ENCODE results near the gene SMARCD1.

SMARCD1 gene

DNA sequence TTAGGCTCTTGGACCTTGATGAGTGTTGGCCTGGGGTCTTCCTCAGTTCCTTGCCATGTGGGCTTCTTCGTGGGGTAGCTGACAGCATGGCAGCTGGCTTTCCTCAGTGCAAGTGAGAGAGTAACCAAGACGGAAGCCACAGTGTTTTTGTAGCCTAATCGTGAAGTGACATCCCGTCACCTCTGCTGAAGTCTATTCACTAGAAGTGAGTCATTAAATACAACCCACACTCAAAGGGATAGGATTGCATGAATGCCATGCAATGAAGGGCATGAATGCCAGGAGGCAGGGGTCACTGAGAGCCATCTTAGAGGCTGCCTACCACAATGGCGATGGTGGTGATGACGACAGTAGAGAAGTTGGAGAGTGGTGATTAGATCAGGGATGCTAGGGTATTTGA is 41.3 kb upstream of the SMARCD1 start:
- Histone ChIP-seq H3K23ac (ENCODE audit: low read depth, low read length, poor library complexity) (no peak overlapping the region), H2AFZ (ENCODE audit: low read length) (peak overlapping the region; percentile 9), H3K4ac (ENCODE audit: low read length) (no peak overlapping the region), H3K18ac (ENCODE audit: low read length) (no peak overlapping the region), H2BK15ac (ENCODE audit: low read length) (no peak overlapping the region), H3K27me3 (ENCODE audit: control insufficient read depth in 3 of 3, insufficient read depth in 3 of 3, low read depth in 1 of 3, low read length in 3 of 3) (peaks cover 0 to 21% (median 0%) of the 10 kb centered on the region in 3 experiments), H2BK12ac (ENCODE audit: low read length) (no peak overlapping the region), H2BK5ac (ENCODE audit: low read length) (no peak overlapping the region), H3K14ac (ENCODE audit: low read length) (no peak overlapping the region), H3K4me3 (ENCODE audit: low read length in 2 of 2) (no peak overlapping the region), H3K79me1 (ENCODE audit: low read depth, low read length) (no peaks in the 10 kb centered on the region), H3K4me1 (ENCODE audit: control insufficient read depth in 2 of 2, insufficient read depth in 1 of 2, low read depth in 1 of 2, low read length in 2 of 2) (peaks cover 0 to 3% of the 10 kb centered on the region in 2 donors), H3K4me2 (ENCODE audit: insufficient read depth, low read length, poor library complexity, severe bottlenecking) (no peak overlapping the region), H2AK5ac (ENCODE audit: low read depth, low read length) (no peak overlapping the region), H3K36me3 (replicated peaks in 1 of 2; ENCODE audit: control insufficient read depth in 2 of 2, insufficient read depth in 2 of 2, low read length in 2 of 2) (no peaks in the 10 kb centered on the region), H3K27ac (replicated peaks; ENCODE audit: low read length) (no peak overlapping the region), H4K8ac (ENCODE audit: low read depth, low read length) (no peak overlapping the region), H2BK120ac (ENCODE audit: low read depth, low read length) (no peak overlapping the region), H4K91ac (ENCODE audit: low read depth, low read length, poor library complexity) (no peak overlapping the region), H3K9ac (ENCODE audit: low read depth, low read length, poor library complexity) (no peak overlapping the region), H3K9me3 (replicated peaks in 1 of 2; ENCODE audit: control insufficient read depth in 2 of 2, insufficient read depth in 1 of 2, low read depth in 1 of 2, low read length in 2 of 2) (no peaks in the 10 kb centered on the region)
- WGBS, 2 donors (ENCODE audit: extremely low coverage in 2 of 2, insufficient read length in 2 of 2, insufficient replicate concordance in 1 of 2), result no CpG with 5 or more reads among the region's 6 CpGs
- no peak for DNase-seq (ENCODE audit: low spot score)

DNA sequence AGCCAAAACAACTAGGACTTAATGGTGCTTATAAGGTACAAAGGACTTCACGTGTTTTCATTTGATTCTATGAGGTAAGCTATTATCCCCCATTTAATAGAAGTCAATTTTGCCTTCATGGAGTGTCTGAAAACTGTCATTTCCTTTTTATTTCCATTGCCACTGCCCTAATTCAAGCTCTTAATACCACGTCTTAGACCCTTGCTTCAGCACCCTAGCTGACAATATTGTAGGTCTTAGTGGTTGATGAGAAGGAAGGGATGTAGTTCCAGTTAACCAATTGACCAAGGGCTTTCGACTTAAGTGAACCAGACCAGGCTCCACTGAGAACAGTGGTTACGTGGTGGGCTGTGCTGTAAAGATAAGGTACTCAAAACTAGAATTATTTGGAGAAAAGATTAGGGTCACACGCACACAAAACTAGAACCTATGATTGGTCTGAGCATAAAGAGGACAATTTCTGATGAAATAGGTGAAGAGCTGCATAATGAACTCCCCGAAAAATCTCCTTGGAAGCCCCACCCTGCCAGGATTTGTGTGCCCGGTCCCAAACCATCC is 37.4 kb upstream of the SMARCD1 start:
- no peak overlapping the region for H2AFZ ChIP-seq (ENCODE audit: low read length)
- WGBS, 2 donors (ENCODE audit: extremely low coverage in 2 of 2, insufficient read length in 2 of 2, insufficient replicate concordance in 1 of 2), result no CpG with 5 or more reads among the region's 7 CpGs
- H3K4me2 ChIP-seq (ENCODE audit: insufficient read depth, low read length, poor library complexity, severe bottlenecking), result no peak overlapping the region
- no peak overlapping the region for H2BK15ac ChIP-seq (ENCODE audit: low read length)
- H4K91ac ChIP-seq (ENCODE audit: low read depth, low read length, poor library complexity), result no peak overlapping the region
- no peak overlapping the region for H3K9ac ChIP-seq (ENCODE audit: low read depth, low read length, poor library complexity)
- H2BK12ac ChIP-seq (ENCODE audit: low read length), result no peak overlapping the region
- no peak overlapping the region for H4K8ac ChIP-seq (ENCODE audit: low read depth, low read length)
- no peak overlapping the region for H3K4ac ChIP-seq (ENCODE audit: low read length)
- no peak overlapping the region for H3K14ac ChIP-seq (ENCODE audit: low read length)
- H3K23ac ChIP-seq (ENCODE audit: low read depth, low read length, poor library complexity), result no peak overlapping the region
- no peak overlapping the region for H2BK5ac ChIP-seq (ENCODE audit: low read length)
- H3K4me1 ChIP-seq (ENCODE audit: control insufficient read depth in 2 of 2, insufficient read depth in 1 of 2, low read depth in 1 of 2, low read length in 2 of 2), result peaks cover 11 to 14% of the 10 kb centered on the region in 2 donors
- H2BK120ac ChIP-seq (ENCODE audit: low read depth, low read length), result no peak overlapping the region
- H2AK5ac ChIP-seq (ENCODE audit: low read depth, low read length), result no peak overlapping the region
- no peak for DNase-seq (ENCODE audit: low spot score)
- no peaks in the 10 kb centered on the region for H3K9me3 ChIP-seq (replicated peaks in 1 of 2; ENCODE audit: control insufficient read depth in 2 of 2, insufficient read depth in 1 of 2, low read depth in 1 of 2, low read length in 2 of 2)
- H3K18ac ChIP-seq (ENCODE audit: low read length), result no peak overlapping the region
- H3K27me3 ChIP-seq (ENCODE audit: control insufficient read depth in 3 of 3, insufficient read depth in 3 of 3, low read depth in 1 of 3, low read length in 3 of 3), result peaks cover 0 to 25% (median 9%) of the 10 kb centered on the region in 3 experiments
- no peaks in the 10 kb centered on the region for H3K36me3 ChIP-seq (replicated peaks in 1 of 2; ENCODE audit: control insufficient read depth in 2 of 2, insufficient read depth in 2 of 2, low read length in 2 of 2)
- H3K4me3 ChIP-seq (ENCODE audit: low read length in 2 of 2), result no peak overlapping the region
- H3K79me1 ChIP-seq (ENCODE audit: low read depth, low read length), result no peaks in the 10 kb centered on the region
- no peak overlapping the region for H3K27ac ChIP-seq (replicated peaks; ENCODE audit: low read length)

DNA sequence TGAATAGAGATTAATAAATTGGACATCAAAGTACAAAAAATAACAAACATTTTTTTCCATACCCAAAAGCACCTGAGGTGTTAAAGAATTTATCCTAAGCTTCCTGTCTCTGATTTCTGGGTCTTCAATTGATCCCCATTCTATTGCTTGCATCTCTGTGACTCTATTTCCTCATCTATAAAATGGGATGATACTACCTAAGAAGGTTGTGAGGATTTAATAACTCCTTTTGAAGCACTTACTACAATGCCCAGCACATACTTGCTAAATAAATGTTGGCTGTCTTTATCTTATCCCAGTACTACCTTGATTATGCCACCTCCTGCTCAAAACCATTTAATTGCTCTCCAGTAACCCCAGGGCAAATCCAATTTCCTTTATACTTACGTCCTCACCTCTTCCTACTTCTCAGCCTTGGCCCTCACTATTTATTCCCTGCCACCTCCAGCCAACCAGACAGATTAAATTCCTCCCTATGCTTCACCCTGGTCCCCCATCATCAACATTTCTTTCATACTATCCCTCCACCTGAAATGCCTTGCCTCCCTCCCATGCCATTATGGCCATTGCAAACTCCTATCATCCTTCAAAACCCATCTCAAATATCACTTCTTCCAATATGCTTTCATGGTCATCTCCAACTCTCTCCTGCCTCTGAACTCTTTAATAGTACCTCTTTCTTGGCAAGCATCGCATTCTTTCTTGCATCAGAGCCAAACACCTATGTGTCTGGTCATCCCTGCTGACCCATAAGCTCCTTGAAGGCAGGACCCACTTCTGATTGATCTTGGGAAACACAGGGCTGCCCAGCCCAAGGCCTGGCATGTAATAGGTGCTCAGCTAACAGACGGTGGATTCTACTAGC is 35.7 kb upstream of the SMARCD1 start:
- Histone ChIP-seq H3K27ac (replicated peaks; ENCODE audit: low read length) (no peak overlapping the region), H3K14ac (ENCODE audit: low read length) (no peak overlapping the region), H3K23ac (ENCODE audit: low read depth, low read length, poor library complexity) (no peak overlapping the region), H2AK5ac (ENCODE audit: low read depth, low read length) (peak overlapping the region; percentile 10), H3K4ac (ENCODE audit: low read length) (no peak overlapping the region), H2AFZ (ENCODE audit: low read length) (no peak overlapping the region), H3K79me1 (ENCODE audit: low read depth, low read length) (no peaks in the 10 kb centered on the region), H3K9ac (ENCODE audit: low read depth, low read length, poor library complexity) (no peak overlapping the region), H3K36me3 (replicated peaks in 1 of 2; ENCODE audit: control insufficient read depth in 2 of 2, insufficient read depth in 2 of 2, low read length in 2 of 2) (no peaks in the 10 kb centered on the region), H3K18ac (ENCODE audit: low read length) (peak overlapping the region; percentile 89), H3K4me1 (ENCODE audit: control insufficient read depth in 2 of 2, insufficient read depth in 1 of 2, low read depth in 1 of 2, low read length in 2 of 2) (peaks cover 11 to 14% of the 10 kb centered on the region in 2 donors), H2BK120ac (ENCODE audit: low read depth, low read length) (no peak overlapping the region), H3K4me2 (ENCODE audit: insufficient read depth, low read length, poor library complexity, severe bottlenecking) (no peak overlapping the region), H2BK5ac (ENCODE audit: low read length) (no peak overlapping the region), H2BK12ac (ENCODE audit: low read length) (no peak overlapping the region), H3K9me3 (replicated peaks in 1 of 2; ENCODE audit: control insufficient read depth in 2 of 2, insufficient read depth in 1 of 2, low read depth in 1 of 2, low read length in 2 of 2) (no peaks in the 10 kb centered on the region), H3K4me3 (ENCODE audit: low read length in 2 of 2) (no peak overlapping the region), H4K91ac (ENCODE audit: low read depth, low read length, poor library complexity) (no peak overlapping the region), H2BK15ac (ENCODE audit: low read length) (no peak overlapping the region), H3K27me3 (ENCODE audit: control insufficient read depth in 3 of 3, insufficient read depth in 3 of 3, low read depth in 1 of 3, low read length in 3 of 3) (peaks cover 0 to 37% (median 9%) of the 10 kb centered on the region in 3 experiments), H4K8ac (ENCODE audit: low read depth, low read length) (no peak overlapping the region)
- no peak for DNase-seq (ENCODE audit: low spot score)
- WGBS, 2 donors (ENCODE audit: extremely low coverage in 2 of 2, insufficient read length in 2 of 2, insufficient replicate concordance in 1 of 2), result 100% methylated on average over 1 of the region's 3 CpGs; no CpG with 5 or more reads in 1 of the 2 donors

DNA sequence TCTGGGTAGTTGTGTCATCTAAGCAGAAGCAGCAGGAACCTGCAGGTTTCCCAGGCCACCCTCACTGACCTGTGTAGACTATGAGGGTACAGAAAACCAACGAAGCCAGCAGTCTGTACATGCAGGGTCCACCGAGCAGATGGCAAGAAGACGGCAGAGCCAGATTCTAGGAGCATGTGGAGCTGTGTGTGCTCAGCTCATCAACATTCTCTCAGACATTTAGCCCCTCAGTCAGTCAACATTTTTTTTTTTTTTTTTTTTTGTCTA is 35.1 kb upstream of the SMARCD1 start:
- Histone ChIP-seq H3K36me3 (replicated peaks in 1 of 2; ENCODE audit: control insufficient read depth in 2 of 2, insufficient read depth in 2 of 2, low read length in 2 of 2) (no peaks in the 10 kb centered on the region), H3K4me1 (ENCODE audit: control insufficient read depth in 2 of 2, insufficient read depth in 1 of 2, low read depth in 1 of 2, low read length in 2 of 2) (peaks cover 11 to 14% of the 10 kb centered on the region in 2 donors), H2AFZ (ENCODE audit: low read length) (peak overlapping the region; percentile 96), H3K9ac (ENCODE audit: low read depth, low read length, poor library complexity) (no peak overlapping the region), H2AK5ac (ENCODE audit: low read depth, low read length) (peak overlapping the region; percentile 10), H3K23ac (ENCODE audit: low read depth, low read length, poor library complexity) (peak overlapping the region; percentile 2), H4K8ac (ENCODE audit: low read depth, low read length) (peak overlapping the region; percentile 56), H2BK5ac (ENCODE audit: low read length) (peak overlapping the region; percentile 78), H3K9me3 (replicated peaks in 1 of 2; ENCODE audit: control insufficient read depth in 2 of 2, insufficient read depth in 1 of 2, low read depth in 1 of 2, low read length in 2 of 2) (no peaks in the 10 kb centered on the region), H3K79me1 (ENCODE audit: low read depth, low read length) (no peaks in the 10 kb centered on the region), H3K4ac (ENCODE audit: low read length) (no peak overlapping the region), H4K91ac (ENCODE audit: low read depth, low read length, poor library complexity) (no peak overlapping the region), H3K27ac (replicated peaks; ENCODE audit: low read length) (no peak overlapping the region), H3K18ac (ENCODE audit: low read length) (peak overlapping the region; percentile 89), H2BK15ac (ENCODE audit: low read length) (peak overlapping the region; percentile 74), H3K14ac (ENCODE audit: low read length) (no peak overlapping the region), H2BK120ac (ENCODE audit: low read depth, low read length) (no peak overlapping the region), H2BK12ac (ENCODE audit: low read length) (no peak overlapping the region), H3K4me3 (ENCODE audit: low read length in 2 of 2) (no peak overlapping the region), H3K4me2 (ENCODE audit: insufficient read depth, low read length, poor library complexity, severe bottlenecking) (peak overlapping the region; percentile 23), H3K27me3 (ENCODE audit: control insufficient read depth in 3 of 3, insufficient read depth in 3 of 3, low read depth in 1 of 3, low read length in 3 of 3) (peaks cover 0 to 37% (median 9%) of the 10 kb centered on the region in 3 experiments)
- no peak for DNase-seq (ENCODE audit: low spot score)
- no CpG with 5 or more reads among the region's 3 CpGs for WGBS, 2 donors (ENCODE audit: extremely low coverage in 2 of 2, insufficient read length in 2 of 2, insufficient replicate concordance in 1 of 2)
